GM18870 (cell line): ENCODE results near the gene OTC.

ENCODE experiments used
- ATAC-seq: cut with Tn5 transposase; IDR thresholded peaks from one replicate; pipeline ENCODE4 v1.9.1; 2021; ENCODE audit warnings: moderate library complexity; ENCODE audit not compliant: unreplicated experiment

The OTC gene

GRCh38 chrX:38465686-38466085 lies 113.3 kb downstream of the OTC start:
- ATAC-seq: no peak

DNA sequence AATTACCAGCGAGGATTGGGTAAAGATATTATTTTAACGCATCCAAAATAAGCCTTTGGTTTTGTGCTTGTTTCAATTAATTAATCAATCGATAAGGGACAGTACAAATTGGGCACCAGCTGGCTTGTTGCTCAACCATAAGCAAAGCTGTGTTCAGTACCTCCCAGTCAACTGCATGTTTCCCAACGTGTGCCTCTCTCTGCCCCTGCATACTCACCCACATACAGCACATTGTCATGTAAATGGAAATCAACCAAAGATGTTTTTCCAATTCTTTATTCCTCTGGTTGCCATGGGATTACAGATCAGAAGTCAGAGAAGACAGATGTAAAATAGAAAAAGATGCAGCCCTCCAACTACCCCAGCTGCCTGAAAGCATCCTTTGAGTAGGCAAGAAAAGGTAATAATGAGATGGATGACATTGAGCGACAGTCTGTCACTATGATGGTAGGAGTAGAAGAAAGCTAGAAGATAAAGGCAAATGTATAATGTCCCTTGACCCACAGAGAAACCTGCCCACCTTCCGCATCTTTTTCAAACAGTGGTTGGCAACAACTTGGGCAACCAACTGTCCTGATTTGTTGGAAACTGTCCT lies 116.3 kb downstream of the OTC start:
- ATAC-seq: no peak
